HCT116 (cell line): Measurements from ENCODE around the gene RBPMS2. TPM values are rescaled to one million over a fixed set of nuclear protein-coding genes. Genes with fewer than 3 reads are reported as not detected.

Source experiments
- ATAC-seq: fragments of 200-7000 bp; cut with Tn5 transposase; 2 replicates; pipeline ENCODE4 v1.9.1; 2020; ENCODE audit warnings: mild to moderate bottlenecking, moderate library complexity
- BruUV-seq: library from RNA; stranded (reverse); fragments of 400-500 nt; replicated peaks from 2 replicates; lab custom pipeline; 2021; lab: Mats Ljungman, UMichigan
- CTCF ChIA-PET: fragments of 300-600 bp; sonication (Branson Sonifier 250); formaldehyde crosslinking; loops from one replicate; lab custom pipeline; 2021; ENCODE audit warnings: antibody characterized with exemption; lab: Charles Lee
- POLR2A ChIA-PET: fragments of 300-600, 350-600 bp; sonication (Branson Sonifier 250); formaldehyde crosslinking; loops from one replicate; lab custom pipeline; 2021; ENCODE audit warnings: antibody characterized with exemption; lab: Charles Lee
- RAD21 ChIA-PET, 2 experiments: fragments of 300-600 bp; sonication (Branson Sonifier 250); formaldehyde crosslinking; loops; one replicate each; lab custom pipeline; 2023; ENCODE audit warnings: low total read pairs in 2 of 2; ENCODE audit not compliant: uncharacterized antibody in 2 of 2, unreplicated experiment in 2 of 2, low non-redundant PET in 1 of 2; lab: Charles Lee
- DNase-seq: peaks from one replicate; pipeline ENCODE4 v3.0.0-alpha.2; 2010; ENCODE audit warnings: low read depth, low spot score
- H2AFZ ChIP-seq: fragments of 200-600 bp; shearing (Covaris generic), sonication (generic); 2 replicates; pipeline ENCODE4 v1.6.1; 2017; ENCODE audit warnings: low read depth, mixed run types, mixed read lengths, antibody characterized with exemption, low read length; ENCODE audit not compliant: poor library complexity, severe bottlenecking
- H3K27ac ChIP-seq: 2 replicates; pipeline ENCODE4 v1.5.1; 2012; ENCODE audit warnings: low read depth, low read length
- H3K27me3 ChIP-seq: fragments of 200-600 bp; sonication (generic); 2 replicates; pipeline ENCODE4 v1.6.1; 2016; ENCODE audit warnings: mixed run types, low read length, mixed read lengths; ENCODE audit not compliant: insufficient read depth
- H3K36me3 ChIP-seq, 2 experiments: fragments of 200-500 bp in 1 of 2; fragments of 200-600 bp in 1 of 2; sonication (Bioruptor generic) in 1 of 2; sonication (generic) in 1 of 2; 2 replicates each; pipeline versions ENCODE4 v1.5.1 to v1.6.1; 2014 to 2016; ENCODE audit warnings: low read length in 2 of 2, inconsistent platforms in 1 of 2, mixed read lengths in 1 of 2, mixed run types in 1 of 2; ENCODE audit not compliant: insufficient read depth in 2 of 2, control insufficient read depth in 1 of 2
- H3K4me1 ChIP-seq, 2 experiments: fragments of 200-600 bp in 1 of 2; sonication (generic) in 1 of 2; 2 replicates each; pipeline versions ENCODE4 v1.5.1 to v1.6.1; 2012 to 2017; ENCODE audit warnings: low read length in 2 of 2, inconsistent platforms in 1 of 2, mild to moderate bottlenecking in 1 of 2, mixed read lengths in 1 of 2, mixed run types in 1 of 2, moderate library complexity in 1 of 2; ENCODE audit not compliant: insufficient read depth in 2 of 2, control insufficient read depth in 1 of 2
- H3K4me2 ChIP-seq: fragments of 200-600 bp; sonication (generic); 2 replicates; pipeline ENCODE4 v1.6.1; 2017; ENCODE audit warnings: mixed run types, low read length, mixed read lengths
- H3K4me3 ChIP-seq, 2 experiments: fragments of 200-600 bp in 1 of 2; sonication (generic) in 1 of 2; replicated peaks in 1 of 2; 2 replicates each; pipeline ENCODE4 v1.5.1; 2011 to 2016; ENCODE audit warnings: low read length in 2 of 2, control low read depth in 1 of 2, low read depth in 1 of 2, mild to moderate bottlenecking in 1 of 2, mixed read lengths in 1 of 2, mixed run types in 1 of 2
- H3K79me2 ChIP-seq: fragments of 200-600 bp; sonication (generic); 2 replicates; pipeline ENCODE4 v1.6.1; 2017; ENCODE audit warnings: mild to moderate bottlenecking, mixed run types, low read length, moderate library complexity, mixed read lengths; ENCODE audit not compliant: insufficient read depth
- H3K9ac ChIP-seq: fragments of 200-600 bp; sonication (generic); 2 replicates; pipeline ENCODE4 v1.6.1; 2016; ENCODE audit warnings: low read length, mixed read lengths
- H3K9me2 ChIP-seq: fragments of 200-600 bp; sonication (generic), shearing (Covaris generic); 2 replicates; pipeline ENCODE4 v1.6.1; 2017; ENCODE audit warnings: mixed run types, mild to moderate bottlenecking, moderate library complexity; ENCODE audit not compliant: insufficient read depth
- H3K9me3 ChIP-seq, 2 experiments: fragments of 200-500 bp in 1 of 2; fragments of 200-600 bp in 1 of 2; sonication (Bioruptor generic) in 1 of 2; sonication (generic) in 1 of 2; 2 replicates each; pipeline ENCODE4 v1.6.1; 2014 to 2017; ENCODE audit warnings: low read length in 2 of 2, mixed read lengths in 2 of 2, inconsistent platforms in 1 of 2, low read depth in 1 of 2, mild to moderate bottlenecking in 1 of 2, mixed run types in 1 of 2, moderate library complexity in 1 of 2; ENCODE audit not compliant: control insufficient read depth in 1 of 2, insufficient read depth in 1 of 2
- H4K20me1 ChIP-seq: fragments of 200-600 bp; sonication (generic), shearing (Covaris generic); 2 replicates; pipeline ENCODE4 v1.6.1; 2017; ENCODE audit warnings: mixed run types, mild to moderate bottlenecking, moderate library complexity; ENCODE audit not compliant: insufficient read depth
- EGR1 ChIP-seq: IDR thresholded peaks from 2 replicates; pipeline ENCODE4 v1.6.1; 2012; ENCODE audit warnings: low read depth
- ELF1 ChIP-seq: IDR thresholded peaks from 2 replicates; pipeline ENCODE4 v1.6.1; 2012; ENCODE audit warnings: low read depth, borderline replicate concordance
- EZH2 ChIP-seq: fragments of 200-600 bp; sonication (generic); IDR thresholded peaks from 2 replicates; pipeline ENCODE4 v1.6.1; 2017; ENCODE audit warnings: antibody characterized with exemption, mixed run types
- FOSL1 ChIP-seq: IDR thresholded peaks from 2 replicates; pipeline ENCODE4 v1.6.1; 2012; ENCODE audit warnings: low read depth
- MAX ChIP-seq: IDR thresholded peaks from 2 replicates; pipeline ENCODE4 v1.6.1; 2012
- POLR2A ChIP-seq: IDR thresholded peaks from 2 replicates; pipeline ENCODE4 v1.7.0; 2011; ENCODE audit warnings: borderline replicate concordance; ENCODE audit not compliant: insufficient read depth, insufficient read length; ENCODE audit errors: extremely low read depth
- POLR2AphosphoS5 ChIP-seq: IDR thresholded peaks from 2 replicates; pipeline ENCODE4 v1.6.1; 2011; ENCODE audit warnings: mild to moderate bottlenecking, low read depth, low read length, moderate library complexity
- RAD21 ChIP-seq: IDR thresholded peaks from 2 replicates; pipeline ENCODE4 v1.6.1; 2012; ENCODE audit warnings: low read depth, mild to moderate bottlenecking
- REST ChIP-seq: IDR thresholded peaks from 2 replicates; pipeline ENCODE4 v1.6.1; 2012; ENCODE audit warnings: low read depth
- SIN3A ChIP-seq: IDR thresholded peaks from 2 replicates; pipeline ENCODE4 v1.6.1; 2012; ENCODE audit warnings: low read depth
- ZBTB33 ChIP-seq: IDR thresholded peaks from 2 replicates; pipeline ENCODE4 v1.6.1; 2011; ENCODE audit warnings: mild to moderate bottlenecking, low read length, moderate library complexity; ENCODE audit not compliant: insufficient replicate concordance; ENCODE audit errors: extremely low read depth
- ZFX ChIP-seq: fragments of 450-650 bp; IDR thresholded peaks from 2 replicates; pipeline ENCODE4 v1.6.1; 2017
- ZNF274 ChIP-seq: fragments of 200-500 bp; sonication (Bioruptor generic); IDR thresholded peaks from 2 replicates; pipeline ENCODE4 v1.6.1; 2014; ENCODE audit warnings: mild to moderate bottlenecking, low read depth, low read length, inconsistent platforms
- intact Hi-C: fragments of 100-400 bp; cut with micrococcal nuclease; formaldehyde crosslinking; loops from 2 replicates; pipeline ENCODE4 v1.10.0; 2022
- total RNA-seq: library from RNA; stranded (reverse); gene quantifications from one replicate; pipeline ENCODE4 v1.2.1, GENCODE V29; 2021; ENCODE audit not compliant: unreplicated experiment

The RBPMS2 gene
- total RNA-seq, 1 experiment from 2014 or later, result 11.6 TPM

- RAD21 ChIA-PET, result no interaction called here
- no peak overlapping the region for H3K27ac ChIP-seq
- peaks cover 13 to 23% of the 10 kb centered on the region in 2 experiments; a peak in 3 of 4 replicates for H3K36me3 ChIP-seq
- no peaks in the 10 kb centered on the region for H3K9me2 ChIP-seq
- CTCF ChIA-PET, result no interaction called here
- peaks cover 9% of the 10 kb centered on the region; the same call in 1 of the 2 replicates for H4K20me1 ChIP-seq
- POLR2A ChIA-PET, result no interaction called here
- TF ChIP-seq FOSL1 (no peak), EGR1 (no peak), ZNF274 (no peak), ZFX (no peak), ELF1 (no peak), MAX (no peak)
- no peak overlapping the region for H3K9ac ChIP-seq
- intact Hi-C loops, result no loop called here
- no peaks in the 10 kb centered on the region for H3K9me3 ChIP-seq
- H3K4me1 ChIP-seq, result peaks cover 6 to 9% of the 10 kb centered on the region in 2 experiments
- no peak overlapping the region for H2AFZ ChIP-seq
- no peak overlapping the region for H3K4me2 ChIP-seq
- no TSS peak for BruUV-seq
- H3K27me3 ChIP-seq, result no peaks in the 10 kb centered on the region
- ATAC-seq (no peak), DNase-seq (no peak)
- H3K79me2 ChIP-seq, result peaks cover 38% of the 10 kb centered on the region
- H3K4me3 ChIP-seq, result no peak overlapping the region
These were observed 82.3 kb downstream of the RBPMS2 start for GRCh38 chr15:64693134-64693533.

- Histone ChIP-seq H3K9me2 (no peaks in the 10 kb centered on the region), H3K36me3 (peaks cover 15 to 33% of the 10 kb centered on the region in 2 experiments; a peak in 3 of 4 replicates), H3K79me2 (peaks cover 27% of the 10 kb centered on the region), H3K9me3 (no peaks in the 10 kb centered on the region), H3K9ac (no peak overlapping the region), H4K20me1 (no peaks in the 10 kb centered on the region), H2AFZ (no peak overlapping the region), H3K4me3 (no peak overlapping the region), H3K4me2 (no peak overlapping the region), H3K27me3 (no peaks in the 10 kb centered on the region), H3K4me1 (peaks cover 0 to under 1% of the 10 kb centered on the region in 2 experiments; a peak in 1 of 4 replicates), H3K27ac (no peak overlapping the region)
- ChIA-PET POLR2A (interaction anchor here (0.7 kb wide), 1 partner anchor 178 kb away, joined by 6 read pairs; no protein-coding TSS in a partner anchor), CTCF (interaction anchor here (3.0 kb wide), 1 partner anchor 36 kb away, joined by 17 read pairs; no protein-coding TSS in a partner anchor), RAD21 (no interaction called here)
- intact Hi-C loops, result no loop called here
- DNase-seq, result no peak
- no TSS peak for BruUV-seq
- ATAC-seq, result no peak
- TF ChIP-seq EZH2 (no peak), POLR2A (no peak), MAX (no peak), ELF1 (no peak), ZFX (no peak), FOSL1 (no peak), SIN3A (no peak), ZBTB33 (no peak), REST (no peak), POLR2AphosphoS5 (no peak), RAD21 (no peak)
These were observed 83.4 kb downstream of the RBPMS2 start for GRCh38 chr15:64691896-64692565.
